ENCODE measurements around the gene CPOX. TPM values are rescaled to one million over a fixed set of nuclear protein-coding genes. Genes with fewer than 3 reads are reported as not detected.
"Not testable (repeated sequence)": the region's sequence is repeated elsewhere in the genome, so short reads cannot be mapped to it uniquely, and the experiment has no call there.

CPOX gene
- total RNA-seq, result 10 to 100 TPM; 14.0 to 40.8 TPM

- DNase-seq (ENCODE audit: low spot score), result peak; percentile 68
- Histone ChIP-seq H3K27ac (peak within 1 kb of the TSS; percentile 77 to 82), H3K27me3 (replicated peaks; ENCODE audit: insufficient read depth) (no peaks in the 10 kb centered on the region), H3K36me3 (peaks cover 5% of the 10 kb centered on the region), H3K4me3 (peak within 1 kb of the TSS; percentile 92), H3K4me1 (ENCODE audit: control insufficient read depth in 1 of 2, low read depth in 2 of 2) (peaks cover 8 to 23% of the 10 kb centered on the region in 2 donors), H3K9me3 (no peaks in the 10 kb centered on the region)
- TF ChIP-seq CTCF (IDR thresholded peaks at IDR 0.05), result no peak
- ATAC-seq (ENCODE audit: insufficient number of reproducible peaks, low FRiP score, low read depth), result peak; percentile 89
These were observed at the start of gene CPOX for GRCh38 chr3:98593046-98593936. TSS of gene CPOX (minus strand) at chr3:98593611. CDS start at chr3:98593504, 107 bp downstream.

GRCh38 chr3:98642769-98643168 is 49.4 kb upstream of the CPOX start:
- H3K4me3 ChIP-seq; H3K36me3 ChIP-seq; ATAC-seq (ENCODE audit: insufficient number of reproducible peaks, low FRiP score, low read depth); H3K4me1 ChIP-seq (ENCODE audit: control insufficient read depth in 1 of 2, low read depth in 2 of 2); DNase-seq (ENCODE audit: low spot score); H3K9me3 ChIP-seq; H3K27ac ChIP-seq; H3K27me3 ChIP-seq (replicated peaks; ENCODE audit: insufficient read depth): not testable (repeated sequence)

GRCh38 chr3:98641756-98642155 is 48.3 kb upstream of the CPOX start:
- not testable (repeated sequence) for H3K9me3 ChIP-seq; H3K27ac ChIP-seq; H3K4me3 ChIP-seq; H3K4me1 ChIP-seq (ENCODE audit: control insufficient read depth in 1 of 2, low read depth in 2 of 2); DNase-seq (ENCODE audit: low spot score); H3K36me3 ChIP-seq; H3K27me3 ChIP-seq (replicated peaks; ENCODE audit: insufficient read depth); ATAC-seq (ENCODE audit: insufficient number of reproducible peaks, low FRiP score, low read depth)

- not testable (repeated sequence) for H3K4me3 ChIP-seq; H3K27me3 ChIP-seq (replicated peaks; ENCODE audit: insufficient read depth); H3K27ac ChIP-seq; H3K9me3 ChIP-seq; ATAC-seq (ENCODE audit: insufficient number of reproducible peaks, low FRiP score, low read depth); H3K4me1 ChIP-seq (ENCODE audit: control insufficient read depth in 1 of 2, low read depth in 2 of 2); H3K36me3 ChIP-seq; DNase-seq (ENCODE audit: low spot score)
These were observed 45.1 kb upstream of the CPOX start for GRCh38 chr3:98638515-98638914.

GRCh38 chr3:98630416-98630815 is 37.0 kb upstream of the CPOX start:
- TF ChIP-seq CTCF (IDR thresholded peaks at IDR 0.05), result no peak
- Histone ChIP-seq H3K4me3 (no peak overlapping the region), H3K4me1 (ENCODE audit: control insufficient read depth in 1 of 2, low read depth in 2 of 2) (no peaks in the 10 kb centered on the region), H3K9me3 (no peaks in the 10 kb centered on the region), H3K27ac (no peak overlapping the region), H3K36me3 (no peaks in the 10 kb centered on the region), H3K27me3 (replicated peaks; ENCODE audit: insufficient read depth) (no peaks in the 10 kb centered on the region)
- DNase-seq (ENCODE audit: low spot score) (no peak), ATAC-seq (ENCODE audit: insufficient number of reproducible peaks, low FRiP score, low read depth) (no peak)

- no peak overlapping the region for H3K27ac ChIP-seq
- H3K27me3 ChIP-seq (replicated peaks; ENCODE audit: insufficient read depth), result no peaks in the 10 kb centered on the region
- no peak for ATAC-seq (ENCODE audit: insufficient number of reproducible peaks, low FRiP score, low read depth)
- no peak for TF ChIP-seq CTCF (IDR thresholded peaks at IDR 0.05)
- no peak overlapping the region for H3K4me3 ChIP-seq
- H3K36me3 ChIP-seq, result no peaks in the 10 kb centered on the region
- no peaks in the 10 kb centered on the region for H3K4me1 ChIP-seq (ENCODE audit: control insufficient read depth in 1 of 2, low read depth in 2 of 2)
- H3K9me3 ChIP-seq, result no peaks in the 10 kb centered on the region
- DNase-seq (ENCODE audit: low spot score), result no peak
These were observed 34.9 kb upstream of the CPOX start for GRCh38 chr3:98628317-98628716.
